Nephron progenitor cell (in vitro differentiated cells): ENCODE data around the gene TTC9.

Experiments used
- DNase-seq: peaks from one replicate; pipeline ENCODE4 v3.0.0; 2021
- H3K27ac Mint-ChIP-seq: 2 replicates; pipeline ENCODE4 v1.8.0; 2021; ENCODE audit warnings: mild to moderate bottlenecking, moderate library complexity, mixed read lengths
- H3K27me3 Mint-ChIP-seq: 2 replicates; pipeline ENCODE4 v1.8.0; 2021; ENCODE audit warnings: mild to moderate bottlenecking, low read depth, mixed read lengths; ENCODE audit not compliant: poor library complexity
- H3K36me3 Mint-ChIP-seq: 2 replicates; pipeline ENCODE4 v1.8.0; 2021; ENCODE audit warnings: low read depth, mixed read lengths
- H3K4me1 Mint-ChIP-seq: 2 replicates; pipeline ENCODE4 v1.8.0; 2021; ENCODE audit warnings: mixed read lengths
- H3K4me3 Mint-ChIP-seq: 2 replicates; pipeline ENCODE4 v1.8.0; 2021; ENCODE audit warnings: mild to moderate bottlenecking, moderate library complexity, mixed read lengths
- H3K9me3 Mint-ChIP-seq: 2 replicates; pipeline ENCODE4 v1.8.0; 2021; ENCODE audit warnings: mild to moderate bottlenecking, moderate library complexity, mixed read lengths
- CTCF ChIP-seq: fragments of 200-600 bp; sonication (generic); IDR thresholded peaks from 2 replicates; pipeline ENCODE4 v1.5.0; 2021; ENCODE audit warnings: antibody characterized with exemption

TTC9 gene

GRCh38 chr14:70723276-70723675 lies 81.6 kb downstream of the TTC9 start:
- Mint-ChIP-seq H3K4me3 (no peak overlapping the region), H3K4me1 (peaks cover 12% of the 10 kb centered on the region), H3K36me3 (peaks cover 2% of the 10 kb centered on the region), H3K27ac (peak overlapping the region; percentile 10), H3K27me3 (peaks cover 4% of the 10 kb centered on the region), H3K9me3 (no peaks in the 10 kb centered on the region)
- no peak for DNase-seq
- TF ChIP-seq CTCF, result no peak

- Mint-ChIP-seq H3K4me1 (peaks cover 18% of the 10 kb centered on the region), H3K27me3 (peaks cover 3% of the 10 kb centered on the region), H3K36me3 (peaks cover 10% of the 10 kb centered on the region), H3K4me3 (no peak overlapping the region), H3K27ac (no peak overlapping the region), H3K9me3 (no peaks in the 10 kb centered on the region)
- DNase-seq, result no peak
- TF ChIP-seq CTCF, result no peak
Measured at GRCh38 chr14:70724110-70724509, 82.4 kb downstream of the TTC9 start.

- no peak overlapping the region for H3K4me3 Mint-ChIP-seq
- H3K9me3 Mint-ChIP-seq, result no peaks in the 10 kb centered on the region
- H3K27ac Mint-ChIP-seq, result no peak overlapping the region
- TF ChIP-seq CTCF, result no peak
- H3K36me3 Mint-ChIP-seq, result peaks cover 19% of the 10 kb centered on the region
- H3K4me1 Mint-ChIP-seq, result peaks cover 18% of the 10 kb centered on the region
- no peak for DNase-seq
- peaks cover 3% of the 10 kb centered on the region for H3K27me3 Mint-ChIP-seq
Measured at GRCh38 chr14:70724944-70725343, 83.2 kb downstream of the TTC9 start.
